WI38 (cell line): ENCODE measurements around the gene ZBTB46.

Experiments used
- H3K4me3 ChIP-seq: 2 replicates; pipeline ENCODE4 v1.5.1; 2011; ENCODE audit warnings: low read depth, mild to moderate bottlenecking, control low read depth, low read length
- CTCF ChIP-seq: IDR thresholded peaks from 2 replicates; pipeline ENCODE4 v1.5.1; 2012; ENCODE audit warnings: low read depth, mild to moderate bottlenecking, control low read depth, low read length

Gene ZBTB46

GRCh38 chr20:63712191-63712590 lies 118.9 kb downstream of the ZBTB46 start:
- no peak for TF ChIP-seq CTCF
- H3K4me3 ChIP-seq, result no peak overlapping the region

GRCh38 chr20:63711085-63711645 lies 119.9 kb downstream of the ZBTB46 start:
- no peak for TF ChIP-seq CTCF
- H3K4me3 ChIP-seq, result no peak overlapping the region

- no peak for TF ChIP-seq CTCF
Observed at GRCh38 chr20:63709149-63709527, 121.9 kb downstream of the ZBTB46 start.

GRCh38 chr20:63708301-63709148 lies 122.5 kb downstream of the ZBTB46 start:
- TF ChIP-seq CTCF, result no peak
- H3K4me3 ChIP-seq, result peak overlapping the region; percentile 87

More at GRCh38 chr20:63709149-63709527, 121.9 kb downstream of the ZBTB46 start:
- peak overlapping the region; percentile 87 for H3K4me3 ChIP-seq

- peak within 1 kb of the TSS; percentile 87 for H3K4me3 ChIP-seq
- no peak for TF ChIP-seq CTCF
Observed at GRCh38 chr20:63707558-63708300, 123.3 kb downstream of the ZBTB46 start, which contains the start of the genes ARFRP1 and ZGPAT. Gene ARFRP1, minus strand, starts transcription at chr20:63707976. Its CDS starts 885 bp downstream, at chr20:63707091. Gene ZGPAT, plus strand, starts transcription at chr20:63708039. Its CDS starts 542 bp downstream, at chr20:63708581.

- peak overlapping the region; percentile 87 for H3K4me3 ChIP-seq
- no peak for TF ChIP-seq CTCF
Observed at GRCh38 chr20:63706852-63707557, 124.1 kb downstream of the ZBTB46 start.
